Endodermal cell (in vitro differentiated cells): Measurements from ENCODE around the gene SPATA31D4. TPM values are rescaled to one million over a fixed set of nuclear protein-coding genes. Genes with fewer than 3 reads are reported as not detected.

Source experiments
- DNase-seq: peaks from one replicate; pipeline ENCODE4 v3.0.0-alpha.2; 2017
- H3K27ac ChIP-seq: 2 replicates; pipeline ENCODE4 v1.5.1; 2013; ENCODE audit warnings: mild to moderate bottlenecking, low read depth, low read length, moderate library complexity
- H3K27me3 ChIP-seq: 2 replicates; pipeline ENCODE4 v1.6.1; 2013; ENCODE audit warnings: mild to moderate bottlenecking, low read length, moderate library complexity; ENCODE audit not compliant: insufficient read depth, control insufficient read depth, poor library complexity, severe bottlenecking
- H3K36me3 ChIP-seq: 2 replicates; pipeline ENCODE4 v1.7.0; 2013; ENCODE audit warnings: mild to moderate bottlenecking, low read length, moderate library complexity; ENCODE audit not compliant: control insufficient read depth, insufficient read depth
- H3K4me1 ChIP-seq: one replicate; pipeline ENCODE4 v1.7.0; 2013; ENCODE audit warnings: low read length; ENCODE audit not compliant: control insufficient read depth, insufficient read depth
- H3K4me3 ChIP-seq: 2 replicates; pipeline ENCODE4 v1.5.1; 2013; ENCODE audit warnings: mild to moderate bottlenecking, low read length, moderate library complexity
- H3K9ac ChIP-seq: 2 replicates; pipeline ENCODE4 v1.6.1; 2013; ENCODE audit warnings: mild to moderate bottlenecking, low read length, moderate library complexity; ENCODE audit not compliant: poor library complexity, severe bottlenecking; ENCODE audit errors: extremely low read depth
- H3K9me3 ChIP-seq: 2 replicates; pipeline ENCODE4 v1.6.1; 2013; ENCODE audit warnings: mild to moderate bottlenecking, low read length, moderate library complexity; ENCODE audit not compliant: control insufficient read depth
- H3K27ac Mint-ChIP-seq: 2 replicates; pipeline ENCODE4 v1.8.0; 2020; ENCODE audit warnings: mixed read lengths
- H3K27me3 Mint-ChIP-seq: 2 replicates; pipeline ENCODE4 v1.8.0; 2021; ENCODE audit warnings: mild to moderate bottlenecking, mixed read lengths; ENCODE audit not compliant: insufficient read depth
- H3K36me3 Mint-ChIP-seq: 2 replicates; pipeline ENCODE4 v1.8.0; 2020; ENCODE audit warnings: low read depth, mixed read lengths
- H3K4me1 Mint-ChIP-seq: 2 replicates; pipeline ENCODE4 v1.8.0; 2020; ENCODE audit warnings: mixed read lengths
- H3K4me3 Mint-ChIP-seq: 2 replicates; pipeline ENCODE4 v1.8.0; 2020; ENCODE audit warnings: mild to moderate bottlenecking, moderate library complexity, mixed read lengths
- H3K9me3 Mint-ChIP-seq: 2 replicates; pipeline ENCODE4 v1.8.0; 2020; ENCODE audit warnings: mild to moderate bottlenecking, mixed read lengths
- CTCF ChIP-seq: fragments of 200-600 bp; sonication (generic); conservative IDR thresholded peaks from 2 replicates; pipeline ENCODE4 v1.5.0; 2021; ENCODE audit warnings: antibody characterized with exemption, mild to moderate bottlenecking
- WGBS, 2 experiments: methylation state at CpG; one replicate each; pipeline versions ENCODE4 v1.1.5 to v1.1.7; 2013; ENCODE audit warnings: missing lambda C conversion rate in 2 of 2, mixed read lengths in 1 of 2; ENCODE audit not compliant: insufficient coverage in 1 of 2, insufficient read length in 1 of 2; 5-methylcytosine and 5-hydroxymethylcytosine counted together
- total RNA-seq, 2 donors: library from RNA; stranded (reverse); fragmentation: NEBNext Ultra II Directional in 1 of 2; extraction: Animal tissue kit (Norgen Biotek cat#: 25700) in 1 of 2; gene quantifications; 2 replicates in 1 of 2; 3 replicates in 1 of 2; pipeline ENCODE4 v1.2.1, GENCODE V29; 2021

The SPATA31D4 gene
- total RNA-seq, 2 donors from 2014 or later, result not detected

DNA sequence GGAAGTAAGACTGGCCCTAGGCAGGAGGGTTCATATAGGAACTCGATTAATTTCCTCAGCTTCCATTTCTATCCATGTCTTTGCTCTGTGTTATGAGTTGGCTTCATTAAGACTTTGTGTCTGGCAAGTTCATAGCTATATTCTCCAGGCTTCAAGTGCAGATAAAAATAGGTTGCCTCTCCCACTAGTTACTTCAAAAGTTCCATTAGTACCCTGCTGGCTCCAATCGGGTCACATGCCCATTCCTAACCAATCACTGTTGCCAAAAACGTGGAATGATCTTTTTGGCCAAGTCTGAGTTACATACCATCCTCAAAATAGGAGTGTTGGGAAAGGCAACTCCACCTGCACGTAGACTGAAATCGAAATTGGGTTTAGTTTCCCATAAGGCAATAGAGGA lies 46.5 kb downstream of the SPATA31D4 start:
- H3K27me3 ChIP-seq, result no peaks in the 10 kb centered on the region
- TF ChIP-seq CTCF, result no peak
- Mint-ChIP-seq H3K4me1 (no peaks in the 10 kb centered on the region), H3K9me3 (peaks cover 4% of the 10 kb centered on the region), H3K27me3 (peaks cover 25% of the 10 kb centered on the region), H3K27ac (no peak overlapping the region), H3K4me3 (no peak overlapping the region), H3K36me3 (no peaks in the 10 kb centered on the region)
- H3K4me3 ChIP-seq, result no peak overlapping the region
- H3K4me1 ChIP-seq, result no peaks in the 10 kb centered on the region
- WGBS, 2 experiments, result 90% methylated on average over 3 to 5 of the region's 5 CpGs
- no peak overlapping the region for H3K9ac ChIP-seq
- H3K36me3 ChIP-seq, result no peaks in the 10 kb centered on the region
- no peak overlapping the region for H3K27ac ChIP-seq
- H3K9me3 ChIP-seq, result no peaks in the 10 kb centered on the region
- no peak for DNase-seq

DNA sequence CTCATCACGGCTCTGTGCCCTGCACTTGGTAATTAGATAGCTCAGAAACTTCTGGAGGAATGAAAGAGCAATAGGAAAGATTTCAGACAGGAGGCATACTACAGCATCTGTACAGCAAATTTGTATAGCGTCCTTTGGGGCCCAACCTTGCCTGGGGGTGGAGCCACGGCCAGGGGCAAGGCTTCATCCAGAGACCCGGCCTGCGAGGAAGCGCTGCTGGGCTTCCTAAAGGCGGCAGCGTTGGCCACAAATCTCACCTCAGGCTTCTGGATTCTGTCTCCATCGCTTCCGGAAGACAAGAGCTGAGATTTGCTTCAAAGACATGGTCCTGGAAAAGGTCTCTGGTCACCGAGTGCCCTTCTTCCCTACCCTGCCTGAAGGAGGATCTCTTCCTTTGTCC lies 48.1 kb downstream of the SPATA31D4 start:
- TF ChIP-seq CTCF, result peak; percentile 16
- no peak overlapping the region for H3K4me3 Mint-ChIP-seq
- H3K4me1 ChIP-seq, result no peaks in the 10 kb centered on the region
- peaks cover 17% of the 10 kb centered on the region for H3K27me3 Mint-ChIP-seq
- H3K27ac Mint-ChIP-seq, result no peak overlapping the region
- no peak overlapping the region for H3K27ac ChIP-seq
- H3K27me3 ChIP-seq, result no peaks in the 10 kb centered on the region
- no peak overlapping the region for H3K9ac ChIP-seq
- H3K9me3 ChIP-seq, result no peaks in the 10 kb centered on the region
- no peaks in the 10 kb centered on the region for H3K4me1 Mint-ChIP-seq
- WGBS, 2 experiments, result 90 to 93% methylated on average over 9 to 11 of the region's 11 CpGs
- DNase-seq, result peak; percentile 61
- no peak overlapping the region for H3K4me3 ChIP-seq
- peaks cover 4% of the 10 kb centered on the region for H3K9me3 Mint-ChIP-seq
- no peaks in the 10 kb centered on the region for H3K36me3 ChIP-seq
- H3K36me3 Mint-ChIP-seq, result no peaks in the 10 kb centered on the region

DNA sequence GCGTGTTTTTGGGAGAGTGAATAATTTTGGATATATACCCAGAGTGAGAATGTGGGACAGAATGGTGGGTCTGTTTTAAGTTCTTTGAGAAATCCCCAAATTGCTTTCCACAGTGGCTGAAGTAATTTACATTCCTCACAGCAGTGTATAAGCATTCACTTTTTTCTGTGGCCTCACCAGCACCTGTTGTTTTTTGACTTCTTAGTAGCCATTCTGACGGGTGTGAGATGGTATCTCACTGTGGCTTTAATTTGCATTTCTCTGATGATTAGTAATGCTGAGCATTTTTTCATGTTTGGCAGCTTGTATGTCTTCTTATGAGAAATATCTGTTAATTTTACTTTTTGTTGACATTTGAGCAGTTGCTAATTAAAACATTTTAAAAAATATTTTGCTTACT lies 51.0 kb downstream of the SPATA31D4 start:
- no peak for TF ChIP-seq CTCF
- no peak overlapping the region for H3K4me3 ChIP-seq
- Mint-ChIP-seq H3K4me1 (no peaks in the 10 kb centered on the region), H3K4me3 (no peak overlapping the region), H3K27ac (no peak overlapping the region), H3K27me3 (peaks cover 23% of the 10 kb centered on the region), H3K36me3 (no peaks in the 10 kb centered on the region), H3K9me3 (no peaks in the 10 kb centered on the region)
- no peak for DNase-seq
- H3K4me1 ChIP-seq, result no peaks in the 10 kb centered on the region
- no peaks in the 10 kb centered on the region for H3K36me3 ChIP-seq
- 87 to 100% methylated on average over 1 to 2 of the region's 2 CpGs for WGBS, 2 experiments
- H3K9ac ChIP-seq, result no peak overlapping the region
- H3K27me3 ChIP-seq, result no peaks in the 10 kb centered on the region
- no peak overlapping the region for H3K27ac ChIP-seq
- H3K9me3 ChIP-seq, result no peaks in the 10 kb centered on the region
